ENCODE results near the gene MORN1.
"Not testable (repeated sequence)": the region's sequence is repeated elsewhere in the genome, so short reads cannot be mapped to it uniquely, and the experiment has no call there.

The MORN1 gene

DNA sequence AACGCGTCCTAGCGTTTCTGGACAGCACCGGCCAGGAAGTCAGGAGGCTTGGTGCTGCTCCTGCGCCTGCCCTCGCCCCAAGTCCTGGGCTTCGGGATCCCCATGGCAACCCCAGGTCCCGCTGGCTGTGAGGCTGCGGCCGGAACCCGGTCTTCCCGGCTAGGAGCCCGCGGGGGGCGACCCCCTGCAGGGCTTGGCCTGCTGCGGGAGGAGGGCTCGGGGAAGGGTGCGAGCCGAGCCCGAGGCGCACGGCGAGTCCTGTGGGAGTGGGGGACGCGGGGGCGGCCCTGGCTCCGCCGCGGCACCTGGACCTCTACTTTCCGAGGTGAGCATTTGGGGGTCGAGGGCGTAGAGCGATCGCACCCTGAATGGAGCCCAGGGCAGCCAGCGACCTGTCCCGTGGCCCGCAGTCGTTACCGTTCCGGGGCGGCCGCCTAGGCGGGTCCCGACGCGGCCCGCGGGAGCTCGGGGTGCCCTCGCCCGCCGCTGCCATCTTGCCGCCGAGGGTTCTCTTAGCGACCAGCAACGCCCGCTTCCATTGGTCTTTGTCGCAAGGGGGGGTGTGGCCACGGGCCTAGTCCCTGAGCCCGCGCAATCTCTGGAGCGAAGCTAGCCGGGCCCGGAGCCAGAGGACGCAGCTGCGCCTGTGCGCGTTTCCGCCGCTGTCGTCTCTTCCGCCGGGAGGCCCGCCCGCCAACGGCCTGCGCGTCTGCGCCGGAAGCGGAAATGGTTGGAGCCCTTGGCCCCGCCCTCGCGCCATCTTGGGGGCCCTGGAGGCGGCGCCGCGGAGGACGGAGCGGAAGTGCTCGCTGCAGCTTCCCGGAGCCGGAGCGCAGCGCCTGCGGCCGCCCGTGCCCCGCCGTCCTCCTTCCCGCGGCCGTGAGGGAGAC, at the start of gene MORN1, which contains the start of gene RER1:
TSS of gene MORN1 (minus strand) at position 514 of the 890 bp plus-strand sequence. CDS start at position 493, 21 bp downstream.
TSS of gene RER1 (plus strand) at position 801 of the 890 bp plus-strand sequence. CDS start 3,950 bp downstream, outside the sequence.
- peak; percentile 94 for DNase-seq (ENCODE audit: low read depth)
- peak within 1 kb of the TSS; percentile 97 for H3K4me3 ChIP-seq (ENCODE audit: low read depth, low read length)

DNA sequence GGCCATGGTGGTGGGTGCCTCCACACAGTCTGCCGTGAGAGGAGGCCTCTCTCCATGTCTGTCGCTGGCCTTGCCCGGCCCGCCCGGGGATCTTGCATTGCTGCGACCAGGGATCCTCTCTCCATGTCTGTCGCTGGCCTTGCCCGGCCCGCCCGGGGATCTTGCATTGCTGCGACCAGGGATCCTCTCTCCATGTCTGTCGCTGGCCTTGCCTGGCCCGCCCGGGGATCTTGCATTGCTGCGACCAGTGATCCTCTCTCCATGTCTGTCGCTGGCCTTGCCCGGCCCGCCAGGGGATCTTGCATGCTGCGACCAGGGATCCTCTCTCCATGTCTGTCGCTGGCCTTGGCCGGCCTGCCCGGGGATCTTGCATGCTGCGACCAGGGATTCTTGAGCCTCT, 49.0 kb upstream of the MORN1 start:
- H3K4me3 ChIP-seq (ENCODE audit: low read depth, low read length); DNase-seq (ENCODE audit: low read depth): not testable (repeated sequence)

DNA sequence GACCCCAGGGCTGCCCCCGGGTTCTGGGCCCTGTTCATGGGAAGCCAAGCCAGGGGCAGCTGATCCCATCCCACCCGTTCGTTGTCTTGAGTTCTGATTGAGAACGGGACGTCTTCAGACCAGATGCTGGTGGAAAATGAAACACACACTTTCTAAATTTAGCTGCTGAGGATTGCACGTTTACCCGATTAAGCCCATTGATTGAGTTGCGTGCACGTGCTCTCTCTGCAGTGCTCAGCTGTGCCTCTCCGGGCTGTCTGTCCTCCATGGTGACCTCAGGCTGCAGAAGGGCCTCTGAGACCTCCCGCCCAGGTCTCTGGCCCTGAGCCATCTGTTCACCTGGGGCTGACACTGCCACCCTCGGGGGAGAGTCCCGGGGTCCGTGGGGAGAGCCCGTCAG, 48.0 kb upstream of the MORN1 start:
- no peak overlapping the region for H3K4me3 ChIP-seq (ENCODE audit: low read depth, low read length)
- DNase-seq (ENCODE audit: low read depth) = no peak

DNA sequence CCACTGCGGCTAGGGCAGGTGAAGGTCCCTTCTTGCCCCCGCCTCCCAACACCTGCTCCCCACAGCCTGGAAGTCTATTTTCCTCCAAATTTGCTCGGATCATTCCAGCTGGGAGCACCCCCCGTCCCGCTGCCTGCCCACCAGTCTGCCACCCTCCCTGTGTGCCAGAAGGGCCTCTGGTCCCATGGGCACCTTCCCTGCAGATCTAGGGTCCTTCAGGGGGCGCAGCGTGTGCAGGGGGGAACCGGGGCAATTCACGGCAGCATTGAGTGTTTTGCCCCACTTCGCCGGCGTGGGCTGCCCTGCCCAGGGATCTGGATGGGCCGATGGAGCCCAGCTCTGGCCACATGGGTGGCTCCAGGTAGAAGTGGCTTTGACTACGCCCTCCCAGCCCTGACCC, 47.3 kb upstream of the MORN1 start:
- DNase-seq (ENCODE audit: low read depth) = no peak
- H3K4me3 ChIP-seq (ENCODE audit: low read depth, low read length) = no peak overlapping the region

DNA sequence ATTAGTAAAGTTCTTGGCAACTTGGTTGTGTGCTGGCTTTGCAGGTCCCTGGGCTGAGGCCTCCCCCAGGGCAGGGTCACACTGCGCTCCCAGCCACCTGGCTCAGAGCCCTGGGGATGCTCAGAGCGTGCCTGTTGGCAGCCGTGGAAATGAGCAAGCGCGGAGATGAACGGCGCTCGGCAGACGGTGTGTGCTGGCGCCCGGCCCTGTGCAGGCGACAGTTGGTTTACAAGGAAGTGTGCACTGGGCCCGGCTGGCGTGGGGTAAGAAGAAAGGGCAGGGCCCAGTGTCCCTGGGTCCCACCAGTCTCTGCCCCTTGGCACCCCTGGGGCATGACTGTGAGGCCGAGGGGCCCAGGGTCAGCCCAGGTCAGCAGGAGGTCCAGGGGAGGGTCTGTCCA, 46.7 kb upstream of the MORN1 start:
- no peak for DNase-seq (ENCODE audit: low read depth)
- H3K4me3 ChIP-seq (ENCODE audit: low read depth, low read length) = no peak overlapping the region

DNA sequence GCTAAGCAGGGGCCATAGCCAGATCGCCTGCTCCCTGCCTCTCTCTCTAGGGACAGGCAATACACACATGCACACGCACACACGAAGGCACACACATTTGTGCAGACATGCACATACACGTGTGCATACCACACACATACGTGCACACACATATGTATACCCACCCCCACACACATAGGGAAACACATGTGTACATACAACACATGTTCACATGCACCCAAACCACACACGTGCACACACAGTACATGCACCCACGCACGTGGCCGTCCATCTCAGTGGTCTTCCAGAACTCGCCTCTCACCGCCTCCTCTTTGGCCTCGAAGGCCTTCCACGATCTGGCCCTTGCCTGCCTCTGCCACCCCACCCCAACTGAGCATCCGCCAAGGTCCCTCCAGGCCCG, 46.3 kb upstream of the MORN1 start:
- H3K4me3 ChIP-seq (ENCODE audit: low read depth, low read length) = no peak overlapping the region
- no peak for DNase-seq (ENCODE audit: low read depth)

DNA sequence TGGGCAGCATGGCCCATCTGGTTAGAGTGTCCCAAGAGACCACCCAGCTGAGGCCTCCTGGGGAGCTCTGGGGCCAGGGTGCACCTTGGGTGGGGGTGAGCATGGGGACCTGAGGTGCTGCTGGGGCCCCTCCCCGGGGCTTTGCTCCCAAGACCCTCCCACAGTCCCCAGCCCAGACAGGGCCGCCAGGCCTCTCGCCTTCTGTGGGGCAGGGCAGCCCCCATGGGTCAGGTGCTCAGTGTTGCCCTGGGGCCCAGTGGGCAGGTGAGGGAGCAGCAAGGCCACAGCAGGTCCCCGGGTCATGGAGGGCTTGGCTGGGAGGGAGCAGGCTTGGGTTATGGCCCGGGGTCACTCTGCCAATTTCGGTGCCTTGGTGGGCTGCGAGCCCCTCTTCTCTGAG, 45.5 kb upstream of the MORN1 start:
- DNase-seq (ENCODE audit: low read depth) = no peak
- H3K4me3 ChIP-seq (ENCODE audit: low read depth, low read length) = no peak overlapping the region

DNA sequence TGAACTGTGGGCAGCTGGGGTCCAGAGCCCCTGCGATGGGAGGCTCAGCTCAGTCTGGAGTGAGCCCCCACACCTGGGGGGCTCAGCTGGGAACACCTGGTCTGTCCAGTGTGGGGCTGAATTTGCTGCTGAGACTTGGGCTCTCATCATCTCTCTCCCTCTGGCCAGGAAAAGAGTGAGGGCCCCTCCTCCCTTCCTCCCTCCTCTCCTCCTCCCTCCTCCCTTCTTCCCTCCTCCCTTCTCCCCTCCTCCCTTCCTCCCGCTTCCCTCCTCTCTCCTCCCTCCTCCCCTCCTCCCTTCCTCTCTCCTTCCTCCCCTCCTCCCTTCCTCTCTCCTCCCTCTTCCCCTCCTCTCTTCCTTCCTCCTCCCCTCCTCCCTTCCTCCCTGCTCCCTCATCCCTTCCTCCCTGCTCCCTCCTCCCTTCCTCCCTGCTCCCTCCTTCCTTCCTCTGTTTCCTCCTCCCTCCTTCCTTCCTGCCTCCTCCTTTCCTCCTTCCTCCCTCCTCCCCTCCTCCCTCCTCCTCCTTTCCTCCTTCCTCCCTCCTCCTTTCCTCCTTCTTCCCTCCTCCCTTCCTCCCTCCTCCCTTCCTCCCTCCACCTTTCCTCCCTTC, 44.5 kb upstream of the MORN1 start:
- no peak for DNase-seq (ENCODE audit: low read depth)
- no peak overlapping the region for H3K4me3 ChIP-seq (ENCODE audit: low read depth, low read length)

DNA sequence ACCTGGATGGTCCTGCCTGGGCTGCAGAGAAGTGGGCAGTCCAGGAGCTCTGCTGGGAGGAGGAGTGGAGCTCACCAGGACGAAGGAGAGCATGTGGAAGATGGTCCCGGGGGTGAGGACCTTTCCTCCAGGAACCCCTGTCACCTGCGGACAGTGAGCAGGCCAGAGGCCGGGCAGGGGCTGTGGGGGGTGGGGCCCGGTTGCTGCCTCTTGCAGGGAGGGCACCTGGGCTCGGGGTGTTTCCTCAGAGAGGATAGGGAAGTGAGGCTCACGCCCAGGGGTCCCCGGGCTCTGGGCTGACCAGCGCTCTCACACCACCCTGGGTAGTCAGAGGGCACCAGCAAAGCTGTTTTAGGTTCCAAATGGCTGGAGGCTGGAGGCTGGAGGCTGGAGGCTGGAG, 43.7 kb upstream of the MORN1 start:
- DNase-seq (ENCODE audit: low read depth) = no peak
- H3K4me3 ChIP-seq (ENCODE audit: low read depth, low read length) = no peak overlapping the region

DNA sequence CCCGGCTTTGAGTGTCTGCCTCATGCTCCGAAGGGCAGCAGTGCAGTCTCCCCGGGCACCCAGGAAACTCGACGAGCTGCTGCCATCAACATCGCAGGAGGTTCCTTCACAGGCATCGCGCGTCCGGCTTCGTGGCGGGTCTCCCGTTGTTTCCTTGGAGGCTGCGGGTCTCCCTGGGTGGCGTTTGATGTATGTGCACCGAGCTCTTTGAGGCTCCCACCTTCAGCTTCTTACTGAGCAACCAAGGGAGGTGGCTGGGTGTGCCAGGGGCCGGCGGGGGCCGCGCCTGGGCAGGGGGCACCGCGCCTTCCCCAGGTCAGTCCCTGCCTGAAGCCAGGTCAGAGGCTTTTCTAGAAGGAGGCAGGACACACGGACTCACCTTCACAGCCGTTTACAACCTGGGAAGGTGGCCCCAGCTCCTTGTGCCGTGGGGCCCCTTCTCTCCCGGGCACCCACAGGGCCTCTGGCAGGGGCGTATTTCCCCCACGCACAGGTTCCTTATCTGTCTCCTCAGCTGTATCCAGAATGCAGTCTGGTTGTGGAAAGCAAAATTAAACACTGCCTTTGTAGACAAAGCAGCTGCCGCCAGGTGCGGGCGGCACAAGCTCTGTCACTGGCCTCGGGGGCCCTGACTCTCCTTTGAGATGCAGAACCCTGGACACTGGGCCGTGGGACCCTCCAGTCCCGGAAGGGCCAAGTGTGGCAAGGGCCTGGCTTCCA, 42.7 kb upstream of the MORN1 start:
- no peak overlapping the region for H3K4me3 ChIP-seq (ENCODE audit: low read depth, low read length)
- no peak for DNase-seq (ENCODE audit: low read depth)

DNA sequence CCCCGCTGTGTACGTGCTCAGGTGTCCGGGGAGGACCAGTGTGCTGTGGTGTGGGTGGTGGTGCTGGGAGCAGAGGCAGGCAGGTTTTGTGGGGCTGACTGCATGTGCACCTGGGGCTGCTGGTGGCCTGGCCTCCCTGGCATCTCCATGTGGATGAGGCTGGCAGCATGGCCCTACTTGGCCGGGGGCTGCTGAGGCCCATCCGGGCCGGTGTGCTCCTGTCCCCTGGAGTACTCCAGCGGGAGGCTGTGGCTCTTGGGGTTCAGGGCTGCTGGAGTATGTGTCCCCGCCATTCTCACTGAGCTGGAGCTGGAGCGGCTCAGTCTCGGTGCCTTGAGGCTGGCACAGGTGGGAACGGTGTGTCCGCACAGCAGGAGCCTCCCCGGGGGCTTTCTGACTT, 41.8 kb upstream of the MORN1 start:
- H3K4me3 ChIP-seq (ENCODE audit: low read depth, low read length) = no peak overlapping the region
- DNase-seq (ENCODE audit: low read depth) = no peak

DNA sequence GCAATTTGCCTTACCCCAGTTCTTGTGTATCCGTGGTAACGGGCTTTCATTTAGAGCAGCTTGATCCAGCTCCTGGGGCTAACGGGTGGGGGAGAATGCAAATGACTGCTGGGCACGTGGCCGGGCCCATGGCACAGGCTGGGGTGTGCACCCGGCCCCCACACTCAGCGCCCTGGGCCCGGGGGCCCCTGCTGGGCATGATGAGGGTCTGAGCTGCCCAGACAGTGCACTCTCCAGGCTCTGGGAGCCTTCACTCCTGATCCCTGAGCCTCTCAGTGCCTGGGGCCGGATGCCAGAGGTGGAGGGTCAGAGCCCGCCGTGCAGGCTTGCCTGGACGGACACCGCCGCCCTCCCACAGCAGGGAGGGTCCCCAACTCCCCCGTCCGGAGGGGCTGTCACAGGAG, 41.1 kb upstream of the MORN1 start:
- H3K4me3 ChIP-seq (ENCODE audit: low read depth, low read length) = no peak overlapping the region
- DNase-seq (ENCODE audit: low read depth) = no peak

DNA sequence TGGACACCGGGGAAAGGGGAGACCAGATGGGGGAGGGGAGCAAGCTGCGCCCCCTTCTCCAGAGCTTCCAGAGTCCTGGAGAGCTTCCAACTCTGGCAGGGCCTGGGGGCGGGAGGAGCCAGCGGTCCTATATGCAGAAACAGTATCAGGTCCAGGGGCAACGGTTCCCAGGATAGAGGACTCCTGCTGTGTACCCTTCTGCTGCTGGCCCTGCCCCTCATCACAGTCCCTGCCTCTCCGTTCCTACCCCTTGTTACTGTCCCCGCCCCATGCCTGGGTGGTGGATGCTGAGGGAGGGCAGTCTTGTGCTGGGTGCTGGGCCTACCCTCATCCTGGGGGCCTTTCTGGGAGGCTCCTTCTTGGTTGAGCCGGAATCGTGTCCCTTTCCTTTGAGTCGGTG, 40.2 kb upstream of the MORN1 start:
- no peak overlapping the region for H3K4me3 ChIP-seq (ENCODE audit: low read depth, low read length)

DNA sequence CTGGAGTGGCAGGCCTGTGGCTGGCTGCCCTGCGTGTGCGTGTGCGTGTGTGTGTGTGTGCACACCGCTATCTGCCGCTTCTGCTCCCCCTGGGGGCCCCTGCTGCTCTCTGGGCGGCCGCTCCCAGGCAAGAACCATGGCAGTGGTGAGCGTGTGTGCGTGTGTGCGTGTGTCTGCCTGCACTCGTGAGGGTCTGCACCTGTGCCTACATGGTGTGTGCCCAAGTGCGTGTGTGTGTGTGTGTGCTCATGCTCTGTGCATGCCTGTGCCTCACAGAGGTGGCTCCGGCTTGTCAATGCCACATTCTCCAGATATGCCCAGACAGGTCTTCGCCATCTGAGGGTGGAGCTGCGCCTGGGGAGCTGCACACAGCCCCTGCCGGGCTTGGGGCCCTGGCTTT, 39.7 kb upstream of the MORN1 start:
- DNase-seq (ENCODE audit: low read depth) = no peak
- no peak overlapping the region for H3K4me3 ChIP-seq (ENCODE audit: low read depth, low read length)

More for the DNA sequence above, 40.2 kb upstream of the MORN1 start:
- DNase-seq (ENCODE audit: low read depth) = no peak

DNA sequence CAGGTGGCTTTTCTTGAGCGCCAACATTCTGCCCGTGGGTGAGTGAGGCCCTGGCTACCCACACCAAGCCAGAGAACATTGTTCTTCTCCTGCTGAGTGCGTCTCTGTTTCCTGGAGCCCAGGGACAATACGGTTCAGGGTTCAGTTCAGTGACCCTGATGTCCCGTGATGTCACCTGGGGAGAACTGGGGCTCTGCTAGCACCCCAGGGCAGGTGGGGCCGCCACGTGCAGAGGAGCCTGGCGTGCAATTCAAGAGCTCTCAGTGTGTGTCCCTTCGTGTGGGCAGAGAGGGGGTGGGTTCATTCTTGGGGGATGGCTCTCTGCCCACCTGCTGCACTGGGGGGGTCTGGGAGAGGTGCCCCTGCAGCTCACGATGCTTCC, 39.2 kb upstream of the MORN1 start:
- no peak for DNase-seq (ENCODE audit: low read depth)
- no peak overlapping the region for H3K4me3 ChIP-seq (ENCODE audit: low read depth, low read length)

DNA sequence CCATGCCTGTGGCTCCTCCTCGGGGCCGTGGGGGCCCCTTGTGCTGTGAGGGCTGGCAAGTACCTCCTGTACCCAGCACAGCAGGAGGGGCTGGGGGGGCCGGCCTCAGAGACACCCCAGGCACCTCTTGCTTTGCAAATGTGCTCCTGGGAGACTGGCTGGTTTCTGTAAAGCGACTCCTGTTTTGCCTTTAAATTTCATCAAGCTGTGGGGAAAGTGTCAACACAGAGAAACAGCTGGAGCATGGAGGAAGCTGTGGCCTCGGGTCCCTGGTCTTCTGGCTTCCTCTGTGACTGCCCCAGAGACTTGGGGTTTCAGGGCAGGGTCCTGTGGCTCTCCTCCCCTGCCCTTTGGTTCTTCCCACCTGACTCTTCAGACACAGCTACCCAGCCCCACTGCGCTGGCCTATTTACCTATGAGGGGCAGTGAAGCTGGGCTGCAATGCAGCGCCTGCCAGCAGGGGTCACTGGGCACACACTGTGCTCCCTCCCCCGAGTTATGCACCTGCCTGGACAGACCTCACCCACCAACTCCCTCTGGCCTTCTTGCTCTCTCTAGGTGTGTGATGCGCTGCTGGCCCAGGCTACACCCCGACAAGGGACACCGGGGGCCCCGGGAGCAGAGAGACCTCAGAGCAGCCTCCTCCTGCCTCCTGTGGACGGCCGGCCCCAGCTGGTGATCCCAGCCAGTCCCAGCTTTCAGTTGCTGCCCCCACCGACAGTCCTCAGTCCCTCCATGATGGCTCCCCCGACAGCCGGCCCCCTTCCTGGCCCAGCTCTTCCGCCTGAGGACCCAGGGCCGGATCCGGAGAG, 38.6 kb upstream of the MORN1 start:
- H3K4me3 ChIP-seq (ENCODE audit: low read depth, low read length) = no peak overlapping the region
- DNase-seq (ENCODE audit: low read depth) = no peak

DNA sequence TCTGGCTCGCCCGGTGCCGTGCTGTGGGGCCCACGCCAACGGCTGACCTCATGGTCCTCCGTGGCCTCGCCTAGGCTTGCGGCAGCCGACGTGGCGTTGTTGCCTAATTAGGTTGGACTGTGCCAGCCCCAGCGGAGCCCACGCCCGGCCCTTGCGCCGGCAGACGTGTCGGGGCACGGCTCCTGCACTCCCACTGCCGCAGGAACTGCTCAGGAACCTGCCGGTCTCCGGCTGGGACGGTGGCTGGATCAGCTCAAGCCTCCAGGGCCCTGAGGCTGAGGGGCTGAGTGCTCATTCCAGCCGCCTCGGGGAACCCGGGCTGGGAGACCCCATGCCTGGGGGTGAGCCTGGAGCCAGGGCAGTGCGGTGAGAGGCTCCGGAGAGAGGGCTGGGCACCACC, 37.1 kb upstream of the MORN1 start:
- DNase-seq (ENCODE audit: low read depth) = no peak
- H3K4me3 ChIP-seq (ENCODE audit: low read depth, low read length) = no peak overlapping the region

DNA sequence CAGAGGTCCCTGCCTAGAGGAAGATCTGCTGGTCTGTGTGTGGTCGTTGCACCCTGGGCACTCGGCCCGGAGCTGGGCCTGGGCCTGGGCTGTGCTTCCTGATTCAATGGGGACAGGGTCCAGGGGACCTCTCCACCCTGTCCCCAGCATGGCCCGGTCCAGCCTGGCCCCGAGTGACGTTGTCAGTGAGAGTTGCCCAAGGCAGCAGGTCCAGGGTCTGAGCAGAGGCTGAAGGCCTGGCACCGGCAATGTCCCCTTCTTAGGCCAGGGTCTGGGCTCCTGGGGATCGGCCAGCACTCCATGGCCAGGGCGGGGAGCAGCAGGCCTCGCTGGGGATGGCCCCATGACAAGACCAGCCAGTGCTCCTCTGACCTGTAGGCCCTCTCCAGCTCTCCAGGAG, 36.6 kb upstream of the MORN1 start:
- no peak for DNase-seq (ENCODE audit: low read depth)
- no peak overlapping the region for H3K4me3 ChIP-seq (ENCODE audit: low read depth, low read length)

DNA sequence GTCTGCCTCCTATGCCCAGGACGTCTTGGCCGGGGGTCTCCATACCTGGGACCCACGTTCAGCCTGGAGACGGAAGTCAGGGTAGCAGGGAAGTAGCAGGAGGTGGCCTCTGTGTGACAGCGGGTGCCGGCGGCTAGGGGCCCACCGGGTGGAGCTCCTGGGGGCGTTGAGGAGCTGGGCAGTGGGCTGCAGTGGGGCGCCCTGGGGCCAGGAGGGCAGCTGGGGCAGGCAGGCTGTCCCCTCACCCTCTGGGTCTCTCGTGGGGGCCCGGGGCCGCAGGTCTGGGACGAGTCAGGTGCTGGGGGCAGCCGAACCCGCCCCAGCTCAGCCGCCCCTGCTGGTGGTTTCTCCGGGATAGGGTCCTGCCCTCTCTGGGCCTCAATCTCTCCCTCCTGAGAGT, 35.7 kb upstream of the MORN1 start:
- no peak overlapping the region for H3K4me3 ChIP-seq (ENCODE audit: low read depth, low read length)
- no peak for DNase-seq (ENCODE audit: low read depth)

DNA sequence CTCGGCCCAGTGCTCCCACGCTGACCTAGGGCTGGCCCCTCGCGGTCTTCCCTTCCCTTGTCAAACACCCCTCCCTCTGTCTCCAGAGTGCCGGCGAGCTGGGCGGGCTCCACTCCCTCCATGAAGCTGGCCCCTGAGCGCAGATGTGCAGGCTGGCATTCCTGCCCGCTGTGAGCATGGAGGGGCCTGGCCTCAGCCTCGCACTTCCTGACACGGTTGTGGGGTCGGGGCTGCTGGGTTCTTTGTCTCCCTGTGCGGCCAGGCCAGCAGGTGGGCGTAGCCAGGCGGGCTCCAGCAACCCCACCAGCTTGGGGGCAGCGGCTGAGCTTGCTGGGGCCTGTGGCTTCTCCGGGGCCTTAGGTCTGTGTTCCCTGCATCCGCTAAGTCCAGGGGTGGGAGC, 35.2 kb upstream of the MORN1 start:
- no peak overlapping the region for H3K4me3 ChIP-seq (ENCODE audit: low read depth, low read length)

More for the DNA sequence above, 35.2 kb upstream of the MORN1 start:
- no peak for DNase-seq (ENCODE audit: low read depth)

All from skeletal muscle cell (primary cell).